GM19452 (cell line): Measurements from ENCODE around the gene UPF2.
"Not testable (repeated sequence)": the region's sequence is repeated elsewhere in the genome, so short reads cannot be mapped to it uniquely, and the experiment has no call there.

Experiments used
- ATAC-seq: cut with Tn5 transposase; IDR thresholded peaks from one replicate; pipeline ENCODE4 v1.9.1; 2021; ENCODE audit not compliant: unreplicated experiment

UPF2 gene

DNA sequence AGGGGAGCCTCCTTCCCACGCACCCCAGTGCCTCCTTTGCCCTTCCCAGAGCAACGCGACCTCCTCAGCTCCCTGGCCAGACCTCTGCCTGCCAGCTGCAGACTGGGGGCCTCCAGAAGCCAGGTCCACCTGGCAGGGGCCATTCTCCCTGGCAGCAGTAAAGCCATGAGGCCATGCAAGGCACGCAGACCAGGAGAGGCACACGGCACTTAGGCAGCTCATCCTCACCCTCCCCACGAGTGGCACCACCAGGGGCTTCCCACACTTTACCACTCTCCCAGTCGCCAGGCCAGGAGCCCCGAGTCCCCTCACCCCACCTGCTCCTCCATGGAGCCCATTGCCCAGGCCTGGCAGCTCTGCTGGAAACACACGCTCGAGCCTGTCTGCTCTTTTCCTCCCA lies 134.1 kb downstream of the UPF2 start:
- no peak for ATAC-seq

DNA sequence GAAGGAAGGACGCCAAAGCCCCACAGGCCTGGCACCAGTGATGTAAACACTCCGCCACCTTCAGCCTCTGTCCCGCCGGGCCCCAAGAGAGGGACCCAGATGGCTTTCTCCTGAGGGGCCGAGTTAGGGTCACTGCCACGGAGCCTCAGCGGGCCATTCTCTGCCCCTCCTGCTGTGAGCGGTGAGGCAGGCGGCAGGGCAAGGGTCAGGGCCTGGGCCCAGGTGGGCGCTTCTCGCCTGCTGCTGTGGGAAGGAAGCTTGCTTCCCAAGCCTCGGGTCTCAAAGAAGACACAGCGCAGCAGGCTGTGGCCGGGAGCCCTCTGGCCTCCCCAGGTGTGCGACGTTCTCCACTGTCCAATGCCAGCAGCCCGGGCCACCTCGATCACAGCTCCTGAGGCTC lies 134.7 kb downstream of the UPF2 start:
- no peak for ATAC-seq

GRCh38 chr10:11906714-11907113 lies 135.9 kb downstream of the UPF2 start:
- ATAC-seq = no peak

GRCh38 chr10:11902646-11903045 lies 140.0 kb downstream of the UPF2 start:
- no peak for ATAC-seq

GRCh38 chr10:11901833-11902475 lies 140.7 kb downstream of the UPF2 start:
- ATAC-seq = no peak

DNA sequence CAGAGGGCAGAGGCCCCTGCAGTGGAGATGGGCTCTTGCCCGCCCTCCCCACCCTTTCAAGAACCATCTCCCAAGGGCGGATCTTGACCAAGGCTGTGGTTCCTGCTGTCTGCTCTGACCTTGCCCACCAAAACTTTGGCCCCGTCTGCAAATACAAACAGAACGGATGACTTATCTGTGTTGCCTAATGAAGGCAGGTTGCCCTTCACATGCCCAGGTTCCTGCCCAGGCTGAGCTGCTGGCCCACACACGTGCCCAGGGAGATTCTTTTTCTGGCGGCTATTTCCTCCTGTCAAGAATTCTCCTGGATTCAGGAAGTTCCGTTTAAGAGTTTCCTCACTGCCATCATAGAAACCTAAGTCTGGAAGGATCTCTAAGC lies 141.2 kb downstream of the UPF2 start:
- ATAC-seq = no peak

DNA sequence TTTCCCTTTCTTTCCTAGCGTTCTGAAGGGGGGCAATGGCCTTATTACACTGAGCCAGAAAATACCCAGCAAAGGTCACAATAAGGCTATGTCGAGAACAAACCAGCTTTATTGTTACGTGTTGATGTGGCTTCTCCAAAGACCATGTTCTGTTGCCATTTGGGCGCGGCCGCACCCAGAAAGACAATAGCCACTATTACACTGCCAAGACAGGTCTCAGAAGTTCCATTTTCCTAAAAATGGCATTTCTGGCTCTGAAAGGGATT lies 141.6 kb downstream of the UPF2 start:
- no peak for ATAC-seq

DNA sequence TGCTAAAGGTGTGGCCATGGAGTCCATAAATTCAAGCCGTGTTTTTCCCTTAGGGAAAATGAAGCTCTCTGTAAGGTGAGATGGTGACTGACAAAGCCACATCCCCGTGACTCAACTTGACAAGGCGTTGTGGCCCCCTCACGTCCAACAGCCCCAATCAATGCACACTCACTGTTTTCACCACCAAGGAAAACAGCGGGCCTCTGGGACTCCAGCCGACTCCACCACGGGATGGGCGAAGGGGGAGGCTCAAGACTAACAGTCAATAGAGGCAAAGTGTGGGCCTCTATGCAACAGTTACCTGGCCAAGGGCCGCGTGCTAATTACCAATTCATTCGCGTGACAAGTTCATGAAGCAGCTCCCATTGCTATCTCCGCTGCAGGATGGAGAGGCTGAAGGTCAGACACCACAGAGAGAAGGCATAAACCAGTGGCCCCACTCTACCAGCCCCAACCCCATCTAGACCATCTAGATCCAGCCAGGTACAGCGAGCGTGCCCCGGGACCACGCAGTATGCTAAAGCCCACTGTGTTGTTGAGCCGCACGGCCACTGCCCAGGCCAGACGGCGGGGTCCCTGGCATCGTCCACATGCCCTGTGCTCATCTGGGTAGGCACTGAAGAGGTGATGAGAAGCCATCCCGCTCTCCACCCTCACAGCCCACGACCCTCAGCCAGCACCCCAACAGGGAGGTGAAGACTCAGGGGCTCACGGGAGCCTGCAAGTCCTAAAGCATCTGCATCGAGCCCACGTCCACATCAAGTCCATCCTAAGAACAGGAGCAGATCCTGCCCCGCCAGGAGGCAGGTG lies 143.3 kb downstream of the UPF2 start:
- no peak for ATAC-seq

DNA sequence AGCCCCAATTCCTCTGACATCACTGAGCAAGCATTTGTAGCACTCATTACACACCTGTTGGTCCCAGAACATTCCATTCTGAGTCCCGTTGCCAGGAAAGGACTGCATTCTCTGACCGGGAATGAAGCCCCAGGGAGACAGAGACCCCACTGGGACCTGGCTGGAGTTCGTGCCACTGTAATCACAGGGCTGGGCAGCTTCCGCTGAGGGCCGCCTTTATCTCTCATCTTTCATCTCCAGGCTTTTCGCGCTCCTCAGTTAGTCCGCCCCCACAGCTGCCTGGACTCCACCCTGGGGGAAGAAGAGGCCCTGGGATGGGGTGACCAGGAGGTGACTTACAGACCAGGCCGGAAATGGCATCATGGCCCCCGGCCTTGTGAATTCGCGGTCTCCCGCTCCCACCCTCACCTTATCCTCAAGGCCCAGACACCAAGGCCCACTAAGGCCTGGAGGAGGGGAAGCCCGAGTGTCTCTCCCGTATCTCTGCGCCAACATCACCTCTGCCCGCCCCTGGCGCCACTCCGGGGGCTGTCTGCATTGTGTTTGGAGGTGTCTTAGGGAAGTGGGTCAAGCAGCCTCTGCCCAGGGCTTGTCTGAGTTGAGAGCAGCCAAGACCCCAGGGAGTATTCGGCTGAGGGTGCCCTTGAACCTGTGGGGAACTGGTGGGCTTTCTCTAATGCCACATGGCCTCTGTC lies 144.1 kb downstream of the UPF2 start:
- ATAC-seq = no peak

GRCh38 chr10:11898033-11898371 lies 144.6 kb downstream of the UPF2 start:
- no peak for ATAC-seq

DNA sequence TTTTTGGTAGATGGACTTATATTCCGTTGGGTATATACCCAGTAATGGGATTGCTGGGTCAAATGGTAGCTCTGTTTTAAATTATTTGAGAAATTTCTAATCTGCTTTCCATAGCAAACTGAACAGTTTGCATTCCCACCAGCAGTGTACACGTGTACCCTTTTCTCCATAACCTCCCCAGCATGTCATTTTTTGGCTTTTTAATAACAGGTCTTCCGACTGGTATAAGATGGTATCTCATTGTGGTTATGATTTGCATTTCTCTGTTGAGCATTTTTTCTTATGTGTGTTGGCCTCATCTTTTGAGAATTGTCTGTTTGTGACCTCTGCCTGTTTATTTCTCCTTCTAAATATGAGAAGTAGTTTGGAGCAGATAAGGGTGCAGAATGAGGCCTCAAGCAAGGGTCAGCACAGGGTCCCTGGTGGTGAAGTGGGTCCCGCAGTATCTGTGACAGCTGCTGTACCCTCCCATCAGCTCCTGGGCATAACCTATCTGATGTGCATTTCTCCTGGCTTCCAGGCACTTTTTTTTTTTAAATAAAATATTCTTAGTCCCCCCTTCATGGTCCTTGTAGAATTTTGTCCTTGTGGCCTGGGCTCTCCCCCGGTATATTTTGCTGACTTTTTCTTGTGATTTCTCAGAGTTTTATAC lies 145.9 kb downstream of the UPF2 start:
- ATAC-seq = no peak

DNA sequence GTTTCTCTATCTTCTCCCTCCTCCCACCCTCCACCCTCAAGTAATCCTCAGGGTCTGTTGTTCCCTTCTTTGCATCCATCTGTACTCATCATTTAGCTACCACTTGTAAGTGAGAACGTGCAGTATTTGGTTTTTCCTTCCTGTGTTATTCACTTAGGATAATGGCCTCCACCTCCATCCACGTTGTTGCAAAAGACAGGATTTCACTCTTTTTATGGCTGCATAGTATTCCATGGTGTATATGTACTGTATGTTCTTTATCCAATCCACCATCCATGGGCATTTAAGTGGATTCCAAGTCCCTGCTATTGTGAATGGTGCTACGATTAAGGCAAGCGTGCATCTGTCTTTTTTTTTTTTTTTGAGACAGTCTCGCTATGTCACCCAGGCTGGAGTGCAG lies 147.0 kb downstream of the UPF2 start:
- ATAC-seq = no peak

DNA sequence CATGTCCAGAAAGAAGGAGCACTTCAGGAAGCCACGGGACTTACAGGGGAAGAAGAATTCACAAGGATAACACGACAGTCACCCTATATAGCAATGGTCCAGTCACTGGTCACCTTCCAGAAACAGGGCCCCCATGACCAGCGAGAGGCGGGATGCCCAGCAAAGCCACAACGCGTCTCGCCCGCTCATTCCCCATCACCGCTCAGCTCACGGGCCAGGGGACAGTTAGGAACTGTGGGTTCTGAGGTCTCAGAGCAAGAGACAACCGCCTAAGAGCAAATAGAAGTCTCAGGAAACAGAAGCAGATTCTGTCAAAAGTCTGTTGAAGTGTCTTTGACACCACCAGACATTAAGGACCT lies 147.5 kb downstream of the UPF2 start:
- ATAC-seq = no peak

DNA sequence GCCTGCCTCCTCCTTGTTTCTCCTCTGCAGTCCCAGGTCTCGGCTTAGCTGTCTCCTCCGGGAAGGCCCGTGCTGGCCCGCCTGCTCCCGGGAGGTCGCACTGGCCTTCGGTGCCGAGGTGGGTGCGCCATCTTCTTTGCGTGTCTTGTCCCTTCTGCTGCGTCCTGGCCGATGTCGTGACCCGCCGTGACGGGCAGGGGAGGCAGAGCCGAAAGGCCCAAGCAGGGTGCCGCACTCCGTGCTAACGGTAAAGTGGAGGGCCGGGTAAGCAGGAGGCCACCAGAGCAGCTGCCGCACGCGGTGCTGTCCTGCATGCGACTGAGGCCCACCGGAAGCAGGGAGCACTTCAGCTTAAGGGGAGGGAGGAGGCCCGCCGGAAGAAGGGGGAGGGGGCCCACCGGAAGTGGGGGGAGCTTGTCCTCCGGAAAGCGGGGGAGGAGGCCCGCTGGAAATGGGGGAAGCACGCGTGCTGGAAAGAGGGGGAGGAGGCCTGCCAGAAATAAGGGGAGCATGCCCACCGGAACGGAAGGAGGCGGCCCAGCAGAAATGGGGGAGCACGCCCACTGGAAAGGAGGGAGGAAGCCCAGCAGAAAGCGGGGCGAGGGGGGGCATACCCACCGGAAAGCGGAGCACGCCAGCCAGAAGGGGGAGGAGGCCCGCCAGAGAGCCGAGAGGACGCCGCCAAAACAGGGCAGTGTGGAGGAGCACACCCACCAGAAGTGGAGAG lies 148.1 kb downstream of the UPF2 start:
- no peak for ATAC-seq

DNA sequence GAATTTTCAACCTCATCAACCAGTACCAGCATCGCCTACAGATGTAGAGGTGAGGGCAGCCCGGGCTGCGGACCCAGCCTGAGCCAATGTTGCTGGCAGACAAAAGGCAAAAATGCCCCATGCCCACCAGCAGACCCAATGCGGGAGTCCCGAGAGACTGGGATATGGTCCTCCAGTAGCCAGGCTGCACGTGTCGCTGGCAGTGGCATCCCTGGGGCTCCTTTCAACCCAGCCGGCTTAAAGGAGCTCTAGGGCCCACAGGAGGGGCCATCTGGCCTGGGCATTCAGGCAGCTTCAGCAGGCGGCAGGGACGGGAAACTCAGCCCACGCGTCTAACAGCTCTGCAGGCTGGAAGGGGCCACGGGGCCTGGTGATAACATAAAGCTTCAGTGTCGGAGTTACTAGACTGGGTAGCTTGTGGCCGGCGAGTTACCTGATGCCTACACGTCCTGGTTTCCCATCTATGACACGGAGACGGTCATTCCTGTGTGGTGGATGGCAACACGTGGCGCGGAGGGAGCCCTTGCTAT lies 148.8 kb downstream of the UPF2 start:
- ATAC-seq = no peak

DNA sequence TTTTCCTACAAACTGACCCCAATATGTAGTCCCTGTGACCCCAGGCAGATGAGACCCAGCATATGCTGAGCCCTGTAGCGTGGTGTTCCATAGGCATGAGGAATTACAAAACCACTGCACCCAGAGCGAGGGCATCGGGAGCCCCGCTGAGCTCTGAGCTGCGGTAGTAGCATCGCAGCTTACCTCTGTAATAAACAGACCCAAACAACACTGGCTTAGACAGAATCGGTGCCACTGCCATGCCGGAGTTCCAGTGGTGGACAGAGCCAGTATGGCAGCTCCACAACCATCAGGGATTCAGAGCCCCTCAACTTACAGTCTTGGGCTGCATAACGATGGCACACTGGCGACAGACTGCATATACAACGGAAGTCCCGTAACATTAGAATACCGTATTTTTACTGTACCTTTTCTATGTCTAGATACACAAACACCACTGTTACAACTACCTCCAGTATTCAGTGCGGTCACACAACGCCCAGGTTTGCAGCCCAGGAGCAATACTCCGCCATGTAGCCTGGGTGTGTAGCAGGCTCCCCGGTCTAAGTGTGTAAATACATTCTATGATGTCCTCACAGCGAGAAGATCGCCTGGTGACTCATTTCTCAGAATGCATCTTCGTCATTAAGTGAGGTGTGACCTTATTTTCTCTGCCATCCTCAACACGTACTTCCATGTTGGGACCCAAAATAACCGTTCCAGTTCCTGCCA lies 150.7 kb downstream of the UPF2 start:
- no peak for ATAC-seq

GRCh38 chr10:11889263-11889662 lies 153.3 kb downstream of the UPF2 start:
- not testable (repeated sequence) for ATAC-seq

DNA sequence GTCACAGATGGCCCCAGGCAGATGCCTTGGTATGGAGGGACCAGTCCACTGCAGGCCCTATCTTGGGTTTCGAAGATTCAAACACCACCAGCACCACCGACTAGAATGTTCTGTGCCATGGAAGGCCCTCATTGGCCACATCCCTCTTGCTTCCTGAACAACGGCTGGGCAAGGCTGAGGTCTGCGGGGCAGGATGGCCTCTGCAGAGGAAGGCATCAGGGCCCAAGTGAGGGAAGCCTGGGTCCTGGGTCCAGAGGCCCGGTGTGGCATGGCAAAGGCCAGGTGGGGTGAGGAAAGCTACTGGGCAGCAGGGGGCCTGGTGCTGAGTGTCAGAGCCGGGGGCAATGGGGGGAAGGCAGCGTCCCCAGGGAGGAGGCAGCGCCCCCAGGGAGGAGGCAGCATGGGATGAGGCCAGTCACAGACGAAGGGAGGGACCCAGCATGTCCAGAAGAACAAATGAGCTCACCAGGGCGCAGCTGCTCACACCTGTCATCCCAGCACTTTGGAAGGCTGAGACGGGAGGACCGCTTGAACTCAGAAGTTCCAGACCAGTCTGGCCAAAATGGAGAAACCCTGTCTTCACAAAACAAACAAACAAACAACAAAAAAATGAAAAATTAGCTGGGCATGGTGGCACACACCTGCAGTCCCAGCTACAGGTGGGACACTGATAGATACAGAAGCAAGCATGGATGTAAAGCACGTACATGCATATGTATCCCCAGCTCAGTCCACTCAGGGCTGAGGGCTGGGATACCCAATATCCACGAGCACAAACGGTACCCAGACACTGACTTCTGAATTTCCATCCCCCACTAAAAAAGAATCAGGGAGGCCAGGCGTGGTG lies 155.0 kb downstream of the UPF2 start:
- no peak for ATAC-seq

GRCh38 chr10:11886851-11887250 lies 155.8 kb downstream of the UPF2 start:
- ATAC-seq = peak; percentile 55

DNA sequence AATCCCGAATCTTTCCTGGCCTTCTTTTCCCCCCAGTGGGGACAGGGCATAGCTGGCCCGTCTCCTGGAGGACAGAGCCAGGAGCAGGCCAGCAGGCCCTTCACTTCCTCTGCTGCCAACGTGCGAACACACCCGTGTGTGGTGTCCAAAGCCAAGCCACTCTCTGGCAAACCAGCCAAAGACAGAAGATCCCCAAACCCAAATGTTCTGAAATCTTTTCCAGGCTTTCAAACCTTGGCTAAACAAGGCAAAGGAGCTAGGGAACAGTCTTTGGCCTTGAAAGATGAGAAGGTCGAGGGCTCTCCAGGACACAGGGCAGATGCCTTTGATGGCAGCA lies 156.5 kb downstream of the UPF2 start:
- ATAC-seq = no peak
